Mononuclear cell (primary cell): ENCODE results near the gene C11orf16. TPM values are rescaled to one million over a fixed set of nuclear protein-coding genes. Genes with fewer than 3 reads are reported as not detected.
"Not testable (repeated sequence)": the region's sequence is repeated elsewhere in the genome, so short reads cannot be mapped to it uniquely, and the experiment has no call there.

Source experiments
- H3K27me3 ChIP-seq: 2 replicates; pipeline ENCODE4 v1.6.0; 2011; ENCODE audit warnings: low read length, control low read depth; ENCODE audit not compliant: insufficient read depth
- H3K4me1 ChIP-seq: 2 replicates; pipeline ENCODE4 v1.5.1; 2011; ENCODE audit warnings: mild to moderate bottlenecking, low read length, control low read depth; ENCODE audit not compliant: insufficient read depth
- H3K4me3 ChIP-seq: 2 replicates; pipeline ENCODE4 v1.5.1; 2011; ENCODE audit warnings: mild to moderate bottlenecking, low read length, moderate library complexity
- H3K9me3 ChIP-seq: 2 replicates; pipeline ENCODE4 v1.5.1; 2011; ENCODE audit warnings: low read depth, mild to moderate bottlenecking, control low read depth, low read length
- total RNA-seq: library from RNA; depleted of rRNA; stranded (reverse); fragments of >200 nt; gene quantifications from one replicate; pipeline ENCODE4 v1.2.3, GENCODE V29; 2012

The C11orf16 gene
- total RNA-seq, 1 donor, result not detected

DNA sequence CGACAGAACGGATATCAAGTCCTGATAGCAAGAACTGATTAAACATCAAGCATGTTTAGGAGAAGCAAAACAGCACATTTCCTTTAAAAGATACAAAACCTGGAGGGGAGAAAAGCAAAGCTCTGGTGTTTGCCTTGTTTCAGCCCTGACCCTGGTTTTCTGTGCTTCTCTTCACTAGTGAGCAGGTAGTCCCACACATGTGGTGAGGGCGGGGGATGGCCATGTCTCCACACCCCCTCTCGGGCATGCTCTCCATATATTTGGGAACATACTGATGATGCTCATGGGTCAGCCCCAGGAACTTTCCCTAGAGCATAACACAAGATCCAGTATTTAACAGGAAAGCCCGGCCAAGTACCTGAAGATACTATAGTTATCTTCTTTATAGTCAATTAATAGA is 10.1 kb downstream of the C11orf16 start:
- no peaks in the 10 kb centered on the region for H3K27me3 ChIP-seq
- H3K4me3 ChIP-seq, result no peak overlapping the region
- H3K9me3 ChIP-seq, result no peaks in the 10 kb centered on the region
- H3K4me1 ChIP-seq, result no peaks in the 10 kb centered on the region

DNA sequence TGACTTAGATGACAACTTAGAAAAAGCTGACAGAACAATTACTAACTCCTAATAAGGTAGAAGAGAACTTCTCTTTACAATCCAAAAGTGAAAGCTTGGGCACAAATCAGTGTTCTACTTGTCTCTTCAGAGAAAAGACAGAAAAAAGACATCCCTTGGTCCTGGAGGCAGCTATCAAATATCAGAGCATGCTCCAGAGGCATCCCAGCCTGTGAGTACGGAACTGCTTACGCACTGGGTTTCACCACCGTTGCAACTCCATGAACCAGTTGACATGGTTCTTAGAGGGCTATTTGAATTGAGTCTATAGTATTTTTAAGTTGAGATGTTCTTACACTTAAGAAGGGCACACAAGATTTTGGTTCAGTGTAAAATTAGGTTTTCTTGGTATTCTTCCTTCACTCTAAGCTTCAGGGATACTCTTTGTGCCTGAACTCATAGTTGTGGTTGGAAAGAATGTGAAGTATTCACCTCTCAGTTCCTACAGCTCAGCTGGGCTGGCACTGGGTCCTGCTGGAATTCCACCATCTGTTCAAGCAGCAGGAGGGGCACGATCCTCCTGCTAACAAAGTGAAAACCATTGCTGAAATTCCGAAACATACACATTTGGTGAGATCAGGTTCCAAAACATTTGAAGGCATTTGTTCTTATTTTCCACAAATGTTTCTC is 15.5 kb downstream of the C11orf16 start:
- H3K4me1 ChIP-seq, result peaks cover 21% of the 10 kb centered on the region
- no peak overlapping the region for H3K4me3 ChIP-seq
- no peaks in the 10 kb centered on the region for H3K9me3 ChIP-seq
- no peaks in the 10 kb centered on the region for H3K27me3 ChIP-seq

DNA sequence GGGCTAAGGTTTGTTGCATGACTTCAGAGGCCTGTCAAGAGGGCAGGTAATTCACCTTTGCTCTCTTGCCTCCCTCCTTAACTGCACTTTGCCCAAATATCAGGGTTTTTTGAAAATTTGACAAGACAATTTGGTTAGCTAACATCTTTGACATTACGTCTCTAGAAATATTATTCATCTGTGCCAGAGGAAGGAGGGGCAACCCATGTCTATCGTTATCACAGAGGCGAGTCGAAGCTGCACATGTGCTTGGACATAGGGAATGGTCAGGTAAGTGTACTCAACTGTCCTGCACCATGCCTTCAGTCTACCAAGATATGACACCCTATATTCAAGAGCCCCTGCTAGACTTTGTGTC is 18.1 kb downstream of the C11orf16 start:
- Histone ChIP-seq H3K4me1 (peaks cover 36% of the 10 kb centered on the region), H3K4me3 (no peak overlapping the region), H3K27me3 (no peaks in the 10 kb centered on the region), H3K9me3 (no peaks in the 10 kb centered on the region)

DNA sequence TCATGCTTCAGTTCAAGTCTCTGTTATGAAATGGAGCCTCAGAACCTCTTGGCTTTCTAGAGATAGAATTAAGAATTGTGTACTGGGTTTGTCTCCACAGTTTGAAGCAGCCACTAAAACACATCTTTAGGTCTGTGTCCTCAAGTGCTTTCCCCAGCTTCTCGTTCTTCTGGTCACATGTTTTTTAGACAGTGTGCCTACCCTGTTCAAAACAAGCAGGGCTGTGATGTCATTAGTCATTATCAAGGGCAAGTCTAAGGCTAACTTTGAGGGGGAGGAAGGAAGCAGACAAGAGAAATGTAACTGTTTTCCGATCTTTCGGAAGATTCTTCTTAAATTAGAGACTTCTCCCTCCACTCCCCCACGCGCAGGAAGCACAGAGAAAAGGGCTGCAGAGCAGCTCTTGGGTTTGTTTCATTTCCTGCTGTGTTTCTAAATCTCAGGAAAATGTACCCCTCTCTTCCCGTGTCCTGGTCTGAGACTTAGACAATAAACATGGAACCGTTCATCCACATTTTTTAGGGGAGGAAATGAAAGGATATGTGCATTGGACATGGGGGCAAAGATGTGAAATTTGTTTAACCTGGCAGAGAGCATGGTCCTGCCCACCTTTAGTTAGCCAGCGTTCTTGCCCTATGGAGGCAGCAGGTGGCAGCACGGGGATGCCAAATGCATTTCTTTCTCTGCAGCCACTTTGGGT is 18.6 kb downstream of the C11orf16 start:
- Histone ChIP-seq H3K4me1 (peaks cover 38% of the 10 kb centered on the region), H3K4me3 (peak overlapping the region; percentile 13), H3K9me3 (no peaks in the 10 kb centered on the region), H3K27me3 (no peaks in the 10 kb centered on the region)

DNA sequence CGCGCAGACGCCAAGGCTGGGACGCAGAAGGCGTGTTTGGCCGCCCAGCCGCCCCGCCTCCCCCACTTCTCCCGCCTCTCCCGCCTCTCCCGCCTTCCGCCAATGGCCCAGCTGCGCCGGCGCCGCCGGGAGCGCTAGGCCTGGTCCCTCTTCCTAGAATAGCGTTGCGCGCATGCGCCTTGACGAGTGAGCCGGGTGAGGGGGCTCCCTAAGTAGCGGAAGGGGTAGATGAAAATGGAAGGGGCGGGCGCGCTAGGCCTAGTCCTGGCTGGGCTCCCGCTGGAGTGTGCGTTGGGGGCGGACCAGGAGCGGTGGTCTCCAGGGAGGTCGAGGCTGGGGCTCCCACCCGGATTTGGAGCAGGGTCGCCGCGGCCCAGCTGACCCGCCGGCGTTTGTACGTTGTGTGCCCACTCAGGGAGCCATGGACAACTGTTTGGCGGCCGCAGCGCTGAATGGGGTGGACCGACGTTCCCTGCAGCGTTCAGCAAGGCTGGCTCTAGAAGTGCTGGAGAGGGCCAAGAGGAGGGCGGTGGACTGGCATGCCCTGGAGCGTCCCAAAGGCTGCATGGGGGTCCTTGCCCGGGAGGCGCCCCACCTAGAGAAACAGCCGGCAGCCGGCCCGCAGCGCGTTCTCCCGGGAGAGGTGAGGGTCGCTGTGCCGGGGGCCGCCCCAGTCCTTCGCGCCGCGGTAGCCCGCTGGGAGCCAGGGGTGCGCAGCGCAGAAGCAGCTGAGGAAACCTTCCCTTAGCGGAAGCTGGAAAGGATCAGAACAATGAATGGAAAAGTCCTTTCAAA is 21.5 kb downstream of the C11orf16 start, which contains the start of gene AKIP1:
Gene AKIP1, plus strand, starts transcription at position 161 of the 795 bp plus-strand sequence. Its CDS starts 261 bp downstream, at position 422.
- H3K27me3 ChIP-seq, result no peaks in the 10 kb centered on the region
- no peaks in the 10 kb centered on the region for H3K9me3 ChIP-seq
- H3K4me3 ChIP-seq, result peak within 1 kb of the TSS; percentile 72
- peaks cover 38% of the 10 kb centered on the region for H3K4me1 ChIP-seq

DNA sequence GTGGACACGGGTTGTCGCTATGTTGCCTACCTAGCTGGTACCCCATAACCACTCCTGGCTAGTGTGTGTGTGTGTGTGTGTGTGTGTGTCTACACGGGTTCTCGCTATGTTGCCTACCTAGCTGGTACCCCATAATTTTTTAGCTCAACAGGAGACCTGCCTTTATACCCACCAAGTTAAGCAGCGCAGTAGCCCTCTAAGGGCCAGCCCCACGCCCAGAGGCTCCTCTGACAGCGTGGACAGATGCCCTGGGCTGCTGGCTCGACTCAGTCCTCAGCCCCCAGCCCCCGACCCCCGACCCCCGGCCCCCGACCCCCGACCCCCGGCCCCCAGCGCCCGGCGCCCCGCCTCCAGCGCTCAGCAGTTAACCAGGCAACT is 22.1 kb downstream of the C11orf16 start:
- Histone ChIP-seq H3K9me3 (no peaks in the 10 kb centered on the region), H3K27me3 (no peaks in the 10 kb centered on the region), H3K4me3 (peak overlapping the region; percentile 72), H3K4me1 (peaks cover 38% of the 10 kb centered on the region)

DNA sequence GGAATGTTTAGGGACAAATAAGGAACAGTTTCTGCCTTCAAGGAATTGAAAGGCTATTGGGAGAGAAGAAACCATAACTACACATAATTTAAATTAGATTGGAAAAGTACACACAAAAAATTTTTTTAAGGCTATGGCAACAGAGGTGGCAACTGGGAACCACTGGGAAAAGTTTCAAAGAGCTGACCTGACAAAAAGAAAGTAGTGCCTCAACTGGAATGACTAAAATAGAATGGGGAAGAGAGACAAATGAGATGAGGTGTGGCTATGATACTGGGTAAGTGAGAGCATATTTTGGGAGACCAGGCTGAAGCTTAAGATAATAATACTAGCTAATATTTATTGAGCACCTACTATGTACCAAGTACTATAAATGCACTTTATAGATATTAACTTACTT is 24.6 kb downstream of the C11orf16 start:
- Histone ChIP-seq H3K4me1 (peaks cover 21% of the 10 kb centered on the region), H3K9me3 (no peaks in the 10 kb centered on the region), H3K27me3 (no peaks in the 10 kb centered on the region), H3K4me3 (no peak overlapping the region)

DNA sequence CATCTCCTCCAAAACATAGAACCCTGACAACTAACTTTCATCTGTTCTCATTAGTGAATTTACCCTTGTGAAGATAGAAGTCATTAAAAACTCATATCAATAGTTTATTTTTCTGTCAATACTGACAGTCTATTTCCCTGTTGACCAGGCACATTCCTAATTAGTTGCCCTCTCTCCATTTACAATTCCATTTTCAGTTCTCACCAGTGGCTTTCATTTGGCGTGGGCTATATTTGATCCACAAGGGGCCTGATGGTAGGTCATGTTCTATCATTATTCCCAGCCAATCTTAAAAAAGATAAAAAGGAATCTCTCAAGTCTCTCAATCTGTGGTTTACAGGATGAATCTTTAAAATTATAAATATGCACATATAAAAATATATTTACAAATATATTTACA is 25.6 kb downstream of the C11orf16 start:
- Histone ChIP-seq H3K27me3 (peaks cover 2% of the 10 kb centered on the region), H3K4me3 (no peak overlapping the region), H3K9me3 (no peaks in the 10 kb centered on the region), H3K4me1 (peaks cover 15% of the 10 kb centered on the region)

DNA sequence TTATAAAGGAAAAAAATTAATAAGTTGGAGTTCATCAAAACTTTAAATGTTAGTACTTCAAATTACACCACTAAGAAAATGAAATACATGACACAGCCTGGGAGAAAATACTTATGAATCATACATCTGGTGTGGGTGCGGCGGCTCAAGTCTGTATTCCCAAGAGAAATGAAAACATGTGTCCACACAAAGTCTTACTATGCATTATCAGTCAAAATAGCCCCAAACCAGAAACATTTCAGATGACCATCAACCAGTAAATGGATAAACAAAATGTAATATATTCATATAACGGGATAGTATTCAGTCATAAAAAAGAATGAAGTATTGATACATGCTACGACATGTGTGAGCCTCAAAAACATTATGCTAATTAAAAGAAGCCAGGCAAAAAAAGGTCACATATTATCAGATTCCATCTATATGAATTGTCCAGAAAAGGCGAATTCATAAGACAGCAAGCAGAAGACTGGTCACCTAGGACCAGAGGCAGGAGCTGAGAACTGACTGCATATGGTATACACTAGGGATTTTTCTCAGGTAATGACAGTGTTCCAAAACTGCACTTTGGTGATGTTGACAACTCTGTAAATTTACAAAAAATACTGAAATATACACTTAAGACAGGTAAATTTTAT is 27.1 kb downstream of the C11orf16 start:
- no peak overlapping the region for H3K4me3 ChIP-seq
- peaks cover 12% of the 10 kb centered on the region for H3K4me1 ChIP-seq
- H3K9me3 ChIP-seq, result no peaks in the 10 kb centered on the region
- H3K27me3 ChIP-seq, result peaks cover 2% of the 10 kb centered on the region

DNA sequence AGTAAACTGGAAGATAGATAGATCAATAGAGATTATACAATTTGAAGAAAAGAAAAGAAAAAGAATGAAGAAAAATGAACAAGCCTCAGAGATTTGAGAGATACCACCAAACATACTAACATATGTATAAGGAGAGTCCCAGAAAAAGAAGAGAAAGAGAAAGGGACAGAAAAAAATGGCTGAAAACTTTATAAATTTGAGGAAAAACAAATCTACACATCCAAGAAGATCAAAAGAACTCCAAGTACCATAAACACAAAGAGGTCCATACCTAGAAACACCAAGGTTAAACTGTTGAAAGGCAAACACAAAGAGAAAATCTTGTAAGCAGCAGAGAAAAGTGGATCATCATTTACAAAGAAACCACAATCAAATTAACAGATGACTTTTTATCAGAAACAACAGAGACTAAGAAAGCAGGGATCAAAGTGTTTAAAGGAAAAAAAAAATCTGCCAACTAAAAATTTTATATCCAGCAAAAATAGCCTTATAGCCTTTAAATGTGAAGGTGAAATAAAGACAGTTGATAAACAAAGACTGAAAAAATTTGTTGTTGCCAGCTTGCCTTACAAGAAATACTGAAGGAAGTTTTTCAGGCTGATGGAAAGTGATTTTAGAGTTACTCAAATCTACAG is 33.5 kb downstream of the C11orf16 start:
- Histone ChIP-seq H3K4me1 (no peaks in the 10 kb centered on the region), H3K27me3 (peaks cover 2% of the 10 kb centered on the region), H3K4me3 (no peak overlapping the region), H3K9me3 (peaks cover 16% of the 10 kb centered on the region)

DNA sequence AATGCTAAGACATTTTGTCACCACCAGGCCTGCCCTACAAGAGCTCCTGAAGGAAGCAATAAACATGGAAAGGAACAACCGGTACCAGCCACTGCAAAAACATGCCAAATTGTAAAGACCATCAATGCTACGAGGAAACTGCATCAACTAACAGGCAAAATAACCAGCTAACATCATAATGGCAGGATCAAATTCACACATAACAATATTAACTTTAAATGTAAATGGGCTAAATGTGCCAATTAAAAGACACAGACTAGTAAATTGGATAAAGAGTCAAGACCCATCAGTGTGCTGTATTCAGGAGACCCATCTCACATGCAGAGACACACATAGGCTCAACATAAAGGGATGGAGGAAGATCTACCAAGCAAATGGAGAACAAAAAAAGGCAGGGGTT is 41.6 kb downstream of the C11orf16 start:
- not testable (repeated sequence) for H3K4me1 ChIP-seq, H3K9me3 ChIP-seq, H3K27me3 ChIP-seq, H3K4me3 ChIP-seq

DNA sequence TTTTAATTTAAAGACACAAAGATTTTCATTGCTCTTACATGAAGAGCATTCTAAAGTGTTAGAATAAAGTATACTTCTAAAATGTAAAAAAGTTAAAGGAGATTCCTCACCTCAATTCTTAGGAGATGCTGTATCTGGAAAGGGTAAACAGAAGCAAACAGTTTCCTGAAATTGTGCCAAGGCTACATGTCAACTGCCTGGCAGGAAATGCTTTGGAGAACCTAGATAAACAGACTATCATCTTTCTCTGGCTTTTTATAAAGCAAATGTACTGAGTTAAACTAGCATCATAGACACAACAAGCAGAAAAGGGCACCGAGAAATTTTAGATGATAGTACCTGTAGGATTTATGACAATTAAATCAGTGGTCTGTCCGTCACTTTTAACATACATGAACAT is 46.4 kb downstream of the C11orf16 start:
- Histone ChIP-seq H3K4me3 (no peak overlapping the region), H3K9me3 (no peaks in the 10 kb centered on the region), H3K4me1 (no peaks in the 10 kb centered on the region), H3K27me3 (peaks cover 2% of the 10 kb centered on the region)

DNA sequence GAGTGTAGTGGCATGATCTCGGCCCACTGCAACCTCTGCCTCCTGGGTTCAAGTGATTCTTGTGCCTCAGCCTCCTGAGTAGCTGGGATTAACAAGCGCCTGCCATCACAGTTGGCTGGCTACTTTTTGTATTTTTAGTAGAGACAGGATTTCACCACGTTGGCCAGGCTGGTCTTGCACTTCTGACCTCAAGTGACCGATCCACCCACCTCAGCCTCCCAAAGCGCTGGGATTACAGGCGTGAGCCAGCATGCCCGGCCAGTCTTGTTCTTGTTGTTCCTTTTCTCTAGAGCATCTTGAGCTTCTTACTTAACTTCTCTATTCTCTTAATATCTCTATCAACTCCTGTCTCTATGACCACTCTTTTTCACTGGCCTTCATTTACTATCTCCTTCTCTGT is 51.2 kb downstream of the C11orf16 start:
- not testable (repeated sequence) for H3K4me3 ChIP-seq, H3K9me3 ChIP-seq, H3K27me3 ChIP-seq, H3K4me1 ChIP-seq

DNA sequence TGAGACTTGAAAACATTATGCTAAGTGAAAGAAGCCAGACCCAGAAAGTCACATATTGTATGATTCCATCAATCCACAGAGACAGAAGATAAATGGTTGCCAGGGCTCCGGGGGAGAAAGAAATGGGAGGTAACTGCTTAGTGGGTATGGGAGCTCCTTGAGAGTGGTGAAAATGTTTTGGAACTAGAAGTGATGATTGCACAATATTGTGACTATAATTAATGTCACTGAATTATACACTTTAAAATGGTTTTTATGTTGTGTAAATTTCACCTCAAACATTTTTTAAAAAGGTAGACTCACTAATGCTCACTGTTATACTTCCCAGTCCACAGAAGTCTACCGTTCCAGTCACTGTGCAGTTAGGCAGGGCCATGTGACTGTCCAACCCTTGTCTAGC is 54.0 kb downstream of the C11orf16 start:
- no peak overlapping the region for H3K4me3 ChIP-seq
- H3K4me1 ChIP-seq, result peaks cover 10% of the 10 kb centered on the region
- H3K9me3 ChIP-seq, result no peaks in the 10 kb centered on the region
- H3K27me3 ChIP-seq, result no peaks in the 10 kb centered on the region
